Lower lobe of right lung (tissue), 2 donors: Measurements from ENCODE around the gene EPDR1. TPM values are rescaled to one million over a fixed set of nuclear protein-coding genes. Genes with fewer than 3 reads are reported as not detected.

Source experiments
- ATAC-seq, 2 donors: fragments of 200-7000 bp; cut with Tn5 transposase; one replicate each; pipeline ENCODE4 v1.9.1; 2020 to 2022; ENCODE audit warnings: mild to moderate bottlenecking in 2 of 2, moderate library complexity in 2 of 2
- DNase-seq: peaks from one replicate; pipeline ENCODE4 v3.0.0-alpha.2; 2020
- H3K27ac ChIP-seq: fragments of 200-600 bp; one replicate; pipeline ENCODE4 v1.8.0; 2022
- H3K27me3 ChIP-seq: fragments of 200-600 bp; one replicate; pipeline ENCODE4 v1.8.0; 2022; ENCODE audit warnings: low read depth
- H3K36me3 ChIP-seq: fragments of 200-600 bp; one replicate; pipeline ENCODE4 v1.8.0; 2022; ENCODE audit warnings: mild to moderate bottlenecking
- H3K4me1 ChIP-seq: fragments of 200-600 bp; one replicate; pipeline ENCODE4 v1.8.0; 2022
- H3K4me3 ChIP-seq: fragments of 200-600 bp; one replicate; pipeline ENCODE4 v1.8.0; 2022; ENCODE audit warnings: mild to moderate bottlenecking
- H3K9me3 ChIP-seq: fragments of 200-600 bp; one replicate; pipeline ENCODE4 v1.8.0; 2022
- intact Hi-C: fragments of 100-400 bp; cut with DNase I; formaldehyde crosslinking; loops from one replicate; pipeline ENCODE4 v1.11.0; 2022
- total RNA-seq: library from RNA; stranded (reverse); fragmentation: NEBNext Ultra II Directional; extraction: Animal tissue kit (Norgen Biotek cat#: 25700); gene quantifications from one replicate; pipeline ENCODE4 v1.2.1, GENCODE V29; 2021
- TF ChIP-seq, protein P1 (sequence below): fragments of 200-600 bp; IDR thresholded peaks from one replicate; pipeline ENCODE4 v1.8.0; 2022; ENCODE audit warnings: antibody characterized with exemption, mild to moderate bottlenecking
- donor health status: DM: no; HTN: yes; CAD: no; lungs with severe emphysema.

Gene EPDR1
- total RNA-seq, 1 donor from 2014 or later: 66.0 TPM

DNA sequence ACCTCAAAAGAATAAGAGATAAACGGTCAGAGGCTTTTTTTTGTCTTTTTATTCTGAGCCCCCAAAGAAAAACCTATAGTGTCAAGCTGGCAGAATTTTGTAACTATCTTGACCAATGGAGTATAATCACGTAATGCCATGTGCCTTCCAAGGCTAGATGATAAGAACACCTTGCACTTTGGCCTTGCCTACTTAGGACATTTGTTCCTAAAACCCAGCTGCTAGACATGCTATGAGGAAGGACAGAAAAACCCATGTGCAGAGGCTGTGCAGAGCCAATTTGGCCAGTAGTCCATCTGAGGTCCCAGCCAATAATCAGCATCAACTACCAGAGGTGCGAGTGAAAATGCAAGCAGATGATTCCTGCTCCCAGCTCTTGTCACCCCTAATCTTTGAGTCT lies 69.9 kb downstream of the EPDR1 start:
- Histone ChIP-seq H3K36me3 (no peaks in the 10 kb centered on the region), H3K9me3 (no peaks in the 10 kb centered on the region), H3K4me3 (no peak overlapping the region), H3K4me1 (peaks cover 12% of the 10 kb centered on the region), H3K27ac (no peak overlapping the region), H3K27me3 (no peaks in the 10 kb centered on the region)
- intact Hi-C loops: no loop called here
- no peak for DNase-seq
- ATAC-seq: no peak
- TF ChIP-seq, protein P1, sequence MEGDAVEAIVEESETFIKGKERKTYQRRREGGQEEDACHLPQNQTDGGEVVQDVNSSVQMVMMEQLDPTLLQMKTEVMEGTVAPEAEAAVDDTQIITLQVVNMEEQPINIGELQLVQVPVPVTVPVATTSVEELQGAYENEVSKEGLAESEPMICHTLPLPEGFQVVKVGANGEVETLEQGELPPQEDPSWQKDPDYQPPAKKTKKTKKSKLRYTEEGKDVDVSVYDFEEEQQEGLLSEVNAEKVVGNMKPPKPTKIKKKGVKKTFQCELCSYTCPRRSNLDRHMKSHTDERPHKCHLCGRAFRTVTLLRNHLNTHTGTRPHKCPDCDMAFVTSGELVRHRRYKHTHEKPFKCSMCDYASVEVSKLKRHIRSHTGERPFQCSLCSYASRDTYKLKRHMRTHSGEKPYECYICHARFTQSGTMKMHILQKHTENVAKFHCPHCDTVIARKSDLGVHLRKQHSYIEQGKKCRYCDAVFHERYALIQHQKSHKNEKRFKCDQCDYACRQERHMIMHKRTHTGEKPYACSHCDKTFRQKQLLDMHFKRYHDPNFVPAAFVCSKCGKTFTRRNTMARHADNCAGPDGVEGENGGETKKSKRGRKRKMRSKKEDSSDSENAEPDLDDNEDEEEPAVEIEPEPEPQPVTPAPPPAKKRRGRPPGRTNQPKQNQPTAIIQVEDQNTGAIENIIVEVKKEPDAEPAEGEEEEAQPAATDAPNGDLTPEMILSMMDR: no peak

DNA sequence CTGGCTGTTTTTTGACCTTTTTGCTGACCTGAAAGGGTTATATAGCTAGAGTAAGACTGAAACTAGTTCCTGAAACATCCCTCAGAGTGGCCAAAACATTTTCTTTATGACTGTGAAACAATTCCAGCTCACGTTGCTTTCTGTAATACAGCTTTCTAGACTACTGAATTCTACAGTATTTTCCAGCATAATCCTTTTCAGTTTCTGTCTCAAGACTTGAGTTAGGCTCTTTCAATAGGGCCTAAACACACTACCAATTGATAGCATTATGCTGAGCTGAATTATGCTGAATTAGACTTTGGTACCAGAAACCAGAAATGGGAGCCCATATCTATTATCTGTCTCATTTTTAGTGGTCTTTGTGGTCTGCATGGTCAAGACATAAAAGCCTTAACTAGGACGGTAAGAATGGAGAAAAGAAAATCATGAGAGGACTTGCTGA lies 72.6 kb downstream of the EPDR1 start:
- H3K27ac ChIP-seq: no peak overlapping the region
- no peaks in the 10 kb centered on the region for H3K36me3 ChIP-seq
- TF ChIP-seq, protein P1: no peak
- DNase-seq (no peak), ATAC-seq (no peak)
- peaks cover under 1% of the 10 kb centered on the region for H3K4me1 ChIP-seq
- intact Hi-C loops: no loop called here
- no peaks in the 10 kb centered on the region for H3K27me3 ChIP-seq
- no peak overlapping the region for H3K4me3 ChIP-seq
- no peaks in the 10 kb centered on the region for H3K9me3 ChIP-seq

DNA sequence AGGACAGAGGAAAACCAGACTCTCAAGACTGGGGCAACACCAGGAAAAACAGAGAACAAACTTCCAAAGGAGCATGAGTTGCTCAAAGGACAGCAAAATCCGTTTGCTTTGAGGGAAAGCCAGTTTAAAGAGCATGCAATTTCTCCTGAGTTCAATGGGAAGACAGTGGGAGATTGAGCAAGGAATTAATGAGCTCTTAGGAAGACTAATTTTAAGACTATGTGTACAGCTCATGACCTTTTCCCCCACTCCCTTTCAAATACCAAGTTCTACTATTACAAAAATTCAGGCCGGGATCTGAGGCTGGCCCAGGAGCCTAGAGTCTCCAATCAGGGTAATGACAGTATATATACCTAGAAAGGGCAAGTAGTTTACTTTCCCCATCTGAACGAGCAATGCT lies 79.2 kb downstream of the EPDR1 start:
- H3K4me3 ChIP-seq: no peak overlapping the region
- ATAC-seq: peak; percentile 43 to 62
- peaks cover 13% of the 10 kb centered on the region for H3K4me1 ChIP-seq
- H3K27ac ChIP-seq: peak overlapping the region; percentile 61
- TF ChIP-seq, protein P1: no peak
- no peak for DNase-seq
- intact Hi-C loops: no loop called here
- no peaks in the 10 kb centered on the region for H3K27me3 ChIP-seq
- no peaks in the 10 kb centered on the region for H3K36me3 ChIP-seq
- no peaks in the 10 kb centered on the region for H3K9me3 ChIP-seq

DNA sequence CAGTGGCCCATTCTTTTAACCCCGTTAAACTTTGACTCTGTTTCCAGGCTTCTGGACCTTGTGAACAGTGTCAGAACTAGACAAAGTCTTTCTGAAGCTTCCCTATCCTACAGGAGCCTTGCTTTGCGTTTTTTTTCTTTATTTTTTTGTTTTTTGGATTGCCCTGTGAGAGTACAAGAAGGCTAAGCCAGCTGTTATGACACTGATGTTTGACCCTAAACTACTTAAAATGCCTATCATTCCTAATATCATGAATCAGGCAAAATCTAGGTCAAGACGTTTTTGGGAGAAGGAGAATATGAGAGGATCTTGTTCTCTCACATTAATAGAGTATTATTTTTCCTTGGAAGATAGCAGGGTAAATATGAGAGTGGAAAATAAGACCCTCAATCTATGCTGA lies 79.8 kb downstream of the EPDR1 start:
- TF ChIP-seq, protein P1: no peak
- Histone ChIP-seq H3K9me3 (no peaks in the 10 kb centered on the region), H3K27me3 (no peaks in the 10 kb centered on the region), H3K4me1 (peaks cover 13% of the 10 kb centered on the region), H3K27ac (peak overlapping the region; percentile 61), H3K36me3 (no peaks in the 10 kb centered on the region), H3K4me3 (no peak overlapping the region)
- intact Hi-C loops: no loop called here
- ATAC-seq (peak; percentile 66 to 86), DNase-seq (no peak)

Other genes starting within 250 kb of the EPDR1 start
- gene GPR141, start 236.9 kb upstream of the EPDR1 start, total RNA-seq: 3.5 TPM
- not detected for gene NME8, start 72.0 kb upstream of the EPDR1 start, total RNA-seq
- 4.8 TPM for gene SFRP4, start 3.8 kb upstream of the EPDR1 start, total RNA-seq